ES-I3 (cell line): Measurements from ENCODE around the gene LRP6.

Experiments used
- H3K36me3 ChIP-seq: 2 replicates; pipeline ENCODE4 v1.6.1; 2013; ENCODE audit warnings: mild to moderate bottlenecking, low read length, control low read depth, moderate library complexity; ENCODE audit not compliant: insufficient read depth
- H3K4me1 ChIP-seq: 2 replicates; pipeline ENCODE4 v1.6.1; 2013; ENCODE audit warnings: mild to moderate bottlenecking, control low read depth, low read length; ENCODE audit not compliant: insufficient read depth
- H3K9ac ChIP-seq: 2 replicates; pipeline ENCODE4 v1.6.1; 2013; ENCODE audit warnings: low read depth, mild to moderate bottlenecking, low read length, moderate library complexity
- H3K9me3 ChIP-seq: 2 replicates; pipeline ENCODE4 v1.6.1; 2013; ENCODE audit warnings: mild to moderate bottlenecking, low read length, moderate library complexity; ENCODE audit not compliant: control insufficient read depth, insufficient read depth

Gene LRP6

GRCh38 chr12:12195516-12195915 lies 71.3 kb downstream of the LRP6 start:
- H3K4me1 ChIP-seq, result no peaks in the 10 kb centered on the region
- H3K36me3 ChIP-seq, result peaks cover 5% of the 10 kb centered on the region
- H3K9ac ChIP-seq, result no peak overlapping the region
- no peaks in the 10 kb centered on the region; the same call in 1 of the 2 replicates for H3K9me3 ChIP-seq

GRCh38 chr12:12195081-12195480 lies 71.8 kb downstream of the LRP6 start:
- H3K36me3 ChIP-seq, result peaks cover 5% of the 10 kb centered on the region
- H3K9me3 ChIP-seq, result no peaks in the 10 kb centered on the region; the same call in 1 of the 2 replicates
- H3K9ac ChIP-seq, result no peak overlapping the region
- no peaks in the 10 kb centered on the region for H3K4me1 ChIP-seq

GRCh38 chr12:12194206-12194605 lies 72.6 kb downstream of the LRP6 start:
- Histone ChIP-seq H3K9me3 (no peaks in the 10 kb centered on the region; the same call in 1 of the 2 replicates), H3K4me1 (no peaks in the 10 kb centered on the region), H3K9ac (no peak overlapping the region), H3K36me3 (peaks cover 5% of the 10 kb centered on the region)

- Histone ChIP-seq H3K4me1 (no peaks in the 10 kb centered on the region), H3K9me3 (no peaks in the 10 kb centered on the region), H3K9ac (no peak overlapping the region), H3K36me3 (no peaks in the 10 kb centered on the region; the same call in 1 of the 2 replicates)
Observed at GRCh38 chr12:12191008-12191407, 75.8 kb downstream of the LRP6 start.

- no peak overlapping the region for H3K9ac ChIP-seq
- H3K36me3 ChIP-seq, result no peaks in the 10 kb centered on the region; the same call in 1 of the 2 replicates
- no peaks in the 10 kb centered on the region for H3K4me1 ChIP-seq
- H3K9me3 ChIP-seq, result no peaks in the 10 kb centered on the region
Observed at GRCh38 chr12:12190087-12190809, 76.6 kb downstream of the LRP6 start.

- Histone ChIP-seq H3K9me3 (no peaks in the 10 kb centered on the region), H3K4me1 (no peaks in the 10 kb centered on the region), H3K36me3 (no peaks in the 10 kb centered on the region; the same call in 1 of the 2 replicates), H3K9ac (no peak overlapping the region)
Observed at GRCh38 chr12:12185414-12185813, 81.4 kb downstream of the LRP6 start.

- Histone ChIP-seq H3K9ac (no peak overlapping the region), H3K9me3 (no peaks in the 10 kb centered on the region), H3K4me1 (no peaks in the 10 kb centered on the region), H3K36me3 (no peaks in the 10 kb centered on the region; the same call in 1 of the 2 replicates)
Observed at GRCh38 chr12:12182703-12183365, 84.0 kb downstream of the LRP6 start.

- H3K9ac ChIP-seq, result no peak overlapping the region
- no peaks in the 10 kb centered on the region for H3K9me3 ChIP-seq
- no peaks in the 10 kb centered on the region for H3K4me1 ChIP-seq
- H3K36me3 ChIP-seq, result no peaks in the 10 kb centered on the region; the same call in 1 of the 2 replicates
Observed at GRCh38 chr12:12181511-12181910, 85.3 kb downstream of the LRP6 start.

- no peaks in the 10 kb centered on the region for H3K4me1 ChIP-seq
- no peak overlapping the region for H3K9ac ChIP-seq
- no peaks in the 10 kb centered on the region for H3K9me3 ChIP-seq
- H3K36me3 ChIP-seq, result no peaks in the 10 kb centered on the region; the same call in 1 of the 2 replicates
Observed at GRCh38 chr12:12180575-12180974, 86.3 kb downstream of the LRP6 start.

- H3K9me3 ChIP-seq, result no peaks in the 10 kb centered on the region
- H3K36me3 ChIP-seq, result no peaks in the 10 kb centered on the region; the same call in 1 of the 2 replicates
- no peak overlapping the region for H3K9ac ChIP-seq
- H3K4me1 ChIP-seq, result no peaks in the 10 kb centered on the region
Observed at GRCh38 chr12:12180136-12180535, 86.7 kb downstream of the LRP6 start.

- Histone ChIP-seq H3K9me3 (no peaks in the 10 kb centered on the region), H3K4me1 (no peaks in the 10 kb centered on the region), H3K36me3 (no peaks in the 10 kb centered on the region; the same call in 1 of the 2 replicates), H3K9ac (no peak overlapping the region)
Observed at GRCh38 chr12:12178559-12178958, 88.3 kb downstream of the LRP6 start.

GRCh38 chr12:12176402-12176801 lies 90.4 kb downstream of the LRP6 start:
- H3K36me3 ChIP-seq, result no peaks in the 10 kb centered on the region
- H3K4me1 ChIP-seq, result no peaks in the 10 kb centered on the region
- no peak overlapping the region for H3K9ac ChIP-seq
- H3K9me3 ChIP-seq, result no peaks in the 10 kb centered on the region

- Histone ChIP-seq H3K36me3 (no peaks in the 10 kb centered on the region), H3K9me3 (no peaks in the 10 kb centered on the region), H3K9ac (no peak overlapping the region), H3K4me1 (no peaks in the 10 kb centered on the region)
Observed at GRCh38 chr12:12171991-12172511, 94.8 kb downstream of the LRP6 start.

GRCh38 chr12:12167847-12168246 lies 99.0 kb downstream of the LRP6 start:
- Histone ChIP-seq H3K36me3 (no peaks in the 10 kb centered on the region), H3K4me1 (no peaks in the 10 kb centered on the region)

GRCh38 chr12:12166751-12167150 lies 100.1 kb downstream of the LRP6 start:
- H3K36me3 ChIP-seq, result peaks cover 4% of the 10 kb centered on the region; the same call in 1 of the 2 replicates
- no peaks in the 10 kb centered on the region for H3K4me1 ChIP-seq
- H3K9me3 ChIP-seq, result no peaks in the 10 kb centered on the region
- H3K9ac ChIP-seq, result no peak overlapping the region

More at GRCh38 chr12:12167847-12168246, 99.0 kb downstream of the LRP6 start:
- H3K9ac ChIP-seq, result no peak overlapping the region
- H3K9me3 ChIP-seq, result no peaks in the 10 kb centered on the region
